ENCODE results near the gene LARGE1.
"Not testable (repeated sequence)": the region's sequence is repeated elsewhere in the genome, so short reads cannot be mapped to it uniquely, and the experiment has no call there.

LARGE1 gene

GRCh38 chr22:33579448-33580093 is 340.7 kb downstream of the LARGE1 start:
- no peak for DNase-seq

- no peak for DNase-seq
These were observed 341.5 kb downstream of the LARGE1 start for GRCh38 chr22:33578752-33579151.

DNA sequence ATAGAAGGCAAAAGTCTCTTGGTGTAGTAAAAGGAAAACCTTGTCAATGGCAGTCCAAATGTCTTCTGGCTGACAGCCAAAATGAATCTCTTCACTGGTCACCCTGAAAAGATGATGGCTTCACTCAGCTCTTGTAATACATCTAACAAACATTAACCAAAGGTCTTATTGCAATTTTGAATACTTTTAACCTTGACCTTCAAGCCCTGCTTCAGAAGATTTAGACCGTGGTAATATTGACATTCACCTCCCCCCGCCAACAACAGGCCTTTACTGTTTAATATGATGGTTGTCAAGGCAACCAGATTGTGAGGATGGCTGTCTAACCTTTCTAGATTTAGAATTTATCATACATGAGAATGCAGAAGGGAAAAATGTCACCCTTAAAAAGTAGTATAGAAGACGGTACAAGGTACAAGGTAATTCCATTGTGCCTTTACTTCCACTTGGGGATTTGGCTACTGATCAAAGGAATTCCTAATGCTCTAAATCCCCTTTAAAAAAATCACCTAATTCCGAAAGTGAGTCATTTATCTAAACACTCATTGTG is 342.3 kb downstream of the LARGE1 start:
- DNase-seq = no peak

DNA sequence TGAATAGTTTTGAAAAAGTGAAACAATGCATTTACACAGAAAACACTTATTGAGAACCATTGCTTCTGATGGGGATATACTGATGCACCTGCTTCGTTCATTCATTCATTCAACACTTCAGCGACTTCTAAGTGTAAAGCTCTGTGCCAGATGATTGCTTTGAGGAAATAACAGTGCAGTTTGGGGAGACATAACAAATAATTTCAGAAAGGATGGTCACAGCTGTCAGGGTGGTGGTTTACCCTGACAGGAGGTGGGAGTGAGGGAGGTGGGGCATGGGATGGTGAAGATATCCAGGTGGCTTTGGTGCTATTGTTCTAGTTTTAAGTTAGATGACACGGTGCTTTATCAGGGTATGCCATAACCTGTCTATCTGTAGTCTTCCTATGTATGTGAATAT is 344.1 kb downstream of the LARGE1 start:
- no peak for DNase-seq

DNA sequence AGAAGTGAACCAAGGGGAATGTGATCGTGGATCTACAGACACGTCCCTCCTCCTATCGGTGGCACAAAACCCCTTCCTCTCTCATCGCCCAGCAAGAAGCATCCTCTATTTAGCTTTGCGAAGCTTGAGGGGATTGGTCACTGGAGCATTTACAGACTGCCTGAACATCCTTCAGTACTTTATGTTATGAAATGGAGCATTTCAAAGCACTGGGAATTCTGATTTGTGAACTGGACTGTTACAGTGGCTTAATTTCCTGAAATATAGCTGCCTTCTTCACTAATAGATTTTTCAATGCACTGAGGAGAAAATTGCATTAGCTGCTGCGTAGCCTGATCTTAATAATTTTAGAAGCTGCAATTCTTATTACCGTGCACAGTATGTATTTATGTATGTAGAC is 344.5 kb downstream of the LARGE1 start:
- DNase-seq = no peak

DNA sequence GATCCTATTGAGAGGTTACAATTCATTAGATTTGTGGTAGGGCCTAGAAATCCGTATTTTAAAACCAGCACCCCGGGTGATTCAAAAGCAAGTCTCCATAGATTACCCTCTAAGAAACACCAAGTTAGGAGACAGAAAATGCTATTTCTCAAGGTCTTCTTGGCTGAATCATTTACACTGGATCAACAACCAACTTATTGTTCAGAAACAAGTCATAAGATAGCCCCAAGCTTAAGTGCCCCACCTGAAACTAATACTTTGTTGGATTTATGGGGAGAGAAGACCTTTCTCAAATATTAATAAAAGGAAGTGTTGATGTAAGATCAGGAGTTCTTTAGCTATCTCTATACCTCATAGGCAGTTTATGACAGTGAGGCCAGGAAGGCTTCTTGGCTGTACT is 345.2 kb downstream of the LARGE1 start:
- no peak for DNase-seq

- DNase-seq = no peak
These were observed 346.8 kb downstream of the LARGE1 start for GRCh38 chr22:33573479-33573878.

DNA sequence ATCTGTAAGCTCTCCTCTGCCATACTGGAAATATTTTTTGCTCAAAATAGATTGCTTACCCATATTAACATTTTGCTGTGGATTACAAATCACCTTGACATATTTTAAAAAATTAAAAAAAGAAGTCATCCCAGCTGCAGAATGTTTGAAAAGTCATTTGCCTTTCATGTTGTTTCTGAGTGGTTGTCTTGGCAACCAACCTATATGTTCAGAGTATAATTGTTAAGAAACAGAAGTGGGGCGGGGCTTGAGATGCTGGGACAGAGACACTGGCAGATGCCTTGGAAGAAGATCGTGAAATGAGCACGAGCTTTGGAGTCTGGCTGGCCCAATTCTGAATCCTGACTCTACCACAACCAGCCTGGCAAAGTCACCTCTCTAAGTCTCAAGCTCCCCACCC is 348.2 kb downstream of the LARGE1 start:
- DNase-seq = no peak

GRCh38 chr22:33570110-33570509 is 350.2 kb downstream of the LARGE1 start:
- no peak for DNase-seq

DNA sequence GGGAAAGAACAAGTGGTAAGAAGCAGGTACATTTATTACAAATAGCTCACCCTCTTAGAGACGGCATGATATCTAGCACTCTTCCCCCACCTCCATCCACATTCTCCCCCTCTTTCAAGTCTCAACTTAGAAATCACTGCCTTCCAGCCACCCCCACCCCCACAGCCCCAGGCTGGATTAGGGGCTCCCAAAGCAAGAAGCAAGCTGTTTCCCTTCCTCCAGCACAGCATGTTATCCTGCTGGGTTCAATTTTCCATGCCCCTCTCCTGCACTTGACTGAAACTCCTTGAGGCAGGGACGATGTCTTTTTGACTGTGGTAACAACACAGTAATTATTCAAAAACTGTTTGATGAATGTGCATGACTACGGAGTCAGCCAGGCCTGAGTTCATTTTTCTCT is 350.7 kb downstream of the LARGE1 start:
- DNase-seq = no peak

DNA sequence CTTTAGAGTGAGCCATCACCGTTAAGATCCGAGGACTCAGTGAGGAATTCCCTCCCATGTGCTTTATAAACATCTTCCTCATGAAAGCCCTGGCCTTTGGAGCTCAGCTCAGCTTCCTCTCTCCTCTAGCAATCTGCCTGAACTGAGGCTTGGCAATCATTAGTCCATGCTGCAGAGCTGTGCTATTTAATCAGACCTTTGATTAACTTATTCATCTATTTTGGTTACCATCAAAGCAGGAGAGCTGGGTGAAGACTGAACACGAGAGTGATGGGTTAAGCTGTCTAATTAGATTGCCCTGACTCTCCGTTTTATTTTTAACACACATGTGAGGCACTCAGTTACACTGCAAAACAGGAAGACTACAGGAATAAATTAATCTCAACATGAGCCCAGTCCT is 351.3 kb downstream of the LARGE1 start:
- no peak for DNase-seq

DNA sequence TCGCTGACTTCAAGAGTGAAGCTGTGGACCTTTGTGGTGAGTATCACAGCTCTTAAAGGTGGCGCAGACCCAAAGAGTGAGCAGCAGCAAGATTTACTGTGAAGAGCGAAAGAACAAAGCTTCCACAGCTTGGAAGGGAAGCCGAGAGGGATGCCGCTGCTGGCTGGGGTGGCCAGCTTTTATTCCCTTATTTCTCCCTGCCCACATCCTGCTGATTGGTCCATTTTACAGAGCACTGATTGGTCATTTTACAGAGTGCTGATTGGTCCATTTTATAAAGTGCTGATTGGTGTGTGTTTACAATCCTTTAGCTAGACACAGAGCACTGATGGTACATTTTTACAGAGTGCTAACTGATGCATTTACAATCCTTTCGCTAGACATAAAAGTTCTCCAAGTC is 353.8 kb downstream of the LARGE1 start:
- not testable (repeated sequence) for DNase-seq

DNA sequence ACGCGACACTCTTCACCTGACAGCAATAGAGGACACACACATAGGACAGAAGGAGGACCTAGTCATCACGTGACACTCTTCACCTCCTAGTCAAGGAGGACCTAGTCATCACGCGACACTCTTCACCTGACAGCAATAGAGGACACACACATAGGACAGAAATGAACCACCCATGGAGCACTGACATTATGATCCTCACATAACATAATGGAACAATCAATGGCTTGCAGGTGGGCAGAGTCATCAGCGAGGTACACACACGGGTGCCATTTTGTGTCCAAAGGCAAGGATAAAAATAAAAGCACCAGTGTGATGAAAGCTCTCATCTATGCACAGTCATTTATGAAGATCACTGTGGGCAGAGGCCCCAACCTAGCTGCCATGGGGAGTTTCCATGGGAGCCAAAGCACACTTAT is 354.7 kb downstream of the LARGE1 start:
- no peak for DNase-seq

GRCh38 chr22:33564683-33565082 is 355.6 kb downstream of the LARGE1 start:
- DNase-seq = no peak

DNA sequence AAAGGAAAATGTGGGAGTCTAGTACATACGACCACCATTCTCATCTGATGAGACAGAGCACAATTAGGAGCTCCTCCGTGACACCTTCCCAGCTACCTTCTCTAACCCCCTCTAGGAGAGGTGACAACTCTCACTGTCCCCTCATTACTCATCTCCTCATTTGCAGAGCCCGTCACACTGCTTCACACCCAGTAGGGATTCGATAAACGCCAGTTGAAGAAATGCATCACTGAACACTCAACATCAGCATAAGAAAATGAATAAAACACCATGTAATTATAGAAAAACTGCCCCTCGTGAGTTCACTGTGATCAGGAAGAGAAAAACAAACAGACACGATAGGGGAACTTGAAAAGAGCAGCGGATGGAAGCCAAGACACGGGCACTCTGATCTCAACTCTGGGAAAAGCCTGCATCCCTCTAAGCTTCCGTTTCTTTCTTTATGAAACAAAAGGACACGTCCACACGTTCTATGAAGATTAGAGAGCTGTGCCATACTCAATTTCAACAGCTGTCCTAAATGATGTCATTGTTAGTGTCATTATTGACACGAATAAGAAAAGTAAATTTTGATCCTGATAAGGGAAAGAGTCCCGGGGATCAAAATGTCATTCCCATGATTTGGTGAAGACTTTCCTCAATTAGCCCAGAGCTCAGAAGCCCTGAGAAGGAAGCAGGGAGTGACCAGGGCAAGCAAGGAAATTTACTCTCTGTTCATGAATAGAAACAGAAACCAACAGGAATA is 356.9 kb downstream of the LARGE1 start:
- no peak for DNase-seq

DNA sequence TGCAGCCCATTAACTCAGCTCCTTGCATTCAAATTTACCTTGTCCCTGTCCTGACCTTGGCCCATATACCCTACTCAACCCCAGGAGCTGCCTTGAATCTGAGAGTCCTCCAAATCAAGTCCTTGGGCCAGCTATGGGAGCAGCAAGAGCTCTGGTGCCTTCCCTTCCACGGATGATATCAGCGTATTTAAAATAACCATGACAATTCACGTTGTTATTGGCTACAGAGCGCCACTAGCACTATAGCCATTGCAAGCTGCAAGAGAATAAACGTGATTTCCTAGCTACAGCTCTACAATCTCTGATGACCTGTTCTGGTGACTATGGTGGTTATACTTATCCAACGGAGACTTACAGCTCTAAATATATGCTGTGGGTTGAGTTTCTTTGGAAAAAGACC is 357.8 kb downstream of the LARGE1 start:
- DNase-seq = no peak

GRCh38 chr22:33561149-33561807 is 359.0 kb downstream of the LARGE1 start:
- DNase-seq = no peak

DNA sequence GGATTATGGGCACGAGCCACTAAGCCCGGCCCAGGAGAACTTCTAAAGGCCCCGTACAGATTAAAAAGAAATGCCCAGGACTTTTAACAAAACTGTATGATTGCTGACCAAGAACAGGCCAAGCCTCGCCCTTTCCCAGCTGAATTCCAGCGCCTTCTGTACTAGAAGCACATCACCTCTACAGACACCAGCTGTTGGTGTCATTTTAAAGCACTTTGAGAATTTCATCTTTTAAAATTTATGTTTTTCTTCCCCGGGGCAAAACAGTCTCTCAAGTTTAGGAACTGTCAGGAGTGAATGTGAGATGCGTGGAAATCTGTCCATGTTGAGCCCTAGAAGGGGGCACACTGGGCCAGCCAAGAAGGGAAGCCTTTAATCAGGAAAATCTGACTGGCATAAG is 362.4 kb downstream of the LARGE1 start:
- no peak for DNase-seq

DNA sequence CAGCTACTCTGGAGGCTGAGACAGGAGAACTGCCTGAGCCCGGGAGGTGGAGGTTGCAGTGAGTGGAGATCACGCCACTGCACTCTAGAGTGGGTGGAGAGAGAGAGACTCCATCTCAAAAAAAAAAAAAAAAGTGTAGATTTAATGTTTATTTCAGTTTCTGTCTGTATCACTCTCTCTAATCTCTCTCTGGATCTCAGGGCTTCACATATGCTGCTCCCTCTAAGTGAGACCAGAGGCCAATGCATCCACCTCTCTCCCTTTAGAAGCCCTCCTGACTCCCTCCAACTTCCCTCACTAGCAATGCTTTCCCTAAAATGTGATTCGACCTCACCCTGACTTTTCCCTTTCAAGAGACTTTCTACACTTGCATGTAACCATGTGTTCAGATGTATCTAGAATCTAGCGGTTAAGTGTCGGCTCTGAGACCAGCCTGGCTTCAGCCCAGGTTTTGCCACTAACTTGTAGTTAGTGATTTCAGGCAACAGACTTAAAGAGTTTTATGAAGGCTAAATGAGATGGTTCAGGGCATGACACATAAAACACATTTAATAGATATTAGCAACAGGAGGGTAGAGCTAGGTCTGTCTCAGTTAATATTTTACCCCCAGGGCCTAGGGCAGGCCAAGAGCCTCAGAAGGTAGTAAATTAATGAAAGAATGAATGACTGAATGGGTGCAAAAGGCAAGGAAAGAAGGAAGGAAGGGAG is 364.3 kb downstream of the LARGE1 start:
- DNase-seq = no peak

- no peak for DNase-seq
These were observed 366.8 kb downstream of the LARGE1 start for GRCh38 chr22:33553493-33553892.

- DNase-seq = no peak
These were observed 375.6 kb downstream of the LARGE1 start for GRCh38 chr22:33544707-33545106.

GRCh38 chr22:33542722-33543121 is 377.6 kb downstream of the LARGE1 start:
- no peak for DNase-seq

DNA sequence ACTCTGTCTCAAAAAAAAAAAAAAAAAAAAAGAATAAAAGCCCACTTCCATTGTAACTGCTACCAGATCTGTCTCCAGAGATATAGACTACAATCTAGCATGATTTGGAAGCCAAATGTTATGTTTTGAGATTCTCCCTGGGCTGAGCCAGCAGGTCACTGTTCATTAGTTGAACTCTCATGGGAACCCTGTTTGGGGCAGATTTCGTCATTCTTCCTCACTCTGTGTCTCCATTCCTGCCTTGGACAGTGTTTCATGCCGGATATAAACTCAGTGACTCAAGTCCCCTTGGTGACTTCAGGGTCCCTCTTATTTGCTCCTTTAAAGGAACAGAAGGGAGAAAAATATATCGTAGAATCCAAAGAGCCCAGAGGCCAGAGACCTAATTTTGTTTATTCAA is 378.1 kb downstream of the LARGE1 start:
- no peak for DNase-seq
